22Rv1 (cell line): ENCODE data around the gene CD302.

Source experiments
- ZFX ChIP-seq: fragments of 450-650 bp; IDR thresholded peaks from 2 replicates; pipeline ENCODE4 v1.6.1; 2017; ENCODE audit warnings: antibody characterized with exemption, borderline replicate concordance
- TF ChIP-seq, protein P1 (sequence below): fragments of 450-650 bp; IDR thresholded peaks from 2 replicates; pipeline ENCODE4 v1.5.1; 2017; ENCODE audit warnings: mild to moderate bottlenecking

DNA sequence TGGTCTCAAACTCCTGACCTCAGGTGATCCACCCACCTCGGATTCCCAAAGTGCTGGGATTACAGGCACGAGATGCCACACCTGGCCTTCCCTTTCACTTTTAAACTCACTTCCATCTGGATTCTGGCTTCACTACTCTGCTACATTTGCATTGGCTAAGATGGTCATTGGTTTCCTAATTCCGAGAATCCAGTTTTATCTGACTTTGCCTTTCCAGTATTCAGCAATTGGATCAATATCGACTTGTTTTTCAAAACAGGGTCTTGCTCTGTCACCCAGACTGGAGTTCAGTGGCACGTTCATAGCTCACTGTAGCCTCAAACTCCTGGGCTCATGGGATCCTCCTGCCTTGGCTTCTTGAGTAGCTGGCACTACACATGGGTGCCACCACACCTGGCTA lies 4.7 kb upstream of the CD302 start:
- TF ChIP-seq, protein P1, sequence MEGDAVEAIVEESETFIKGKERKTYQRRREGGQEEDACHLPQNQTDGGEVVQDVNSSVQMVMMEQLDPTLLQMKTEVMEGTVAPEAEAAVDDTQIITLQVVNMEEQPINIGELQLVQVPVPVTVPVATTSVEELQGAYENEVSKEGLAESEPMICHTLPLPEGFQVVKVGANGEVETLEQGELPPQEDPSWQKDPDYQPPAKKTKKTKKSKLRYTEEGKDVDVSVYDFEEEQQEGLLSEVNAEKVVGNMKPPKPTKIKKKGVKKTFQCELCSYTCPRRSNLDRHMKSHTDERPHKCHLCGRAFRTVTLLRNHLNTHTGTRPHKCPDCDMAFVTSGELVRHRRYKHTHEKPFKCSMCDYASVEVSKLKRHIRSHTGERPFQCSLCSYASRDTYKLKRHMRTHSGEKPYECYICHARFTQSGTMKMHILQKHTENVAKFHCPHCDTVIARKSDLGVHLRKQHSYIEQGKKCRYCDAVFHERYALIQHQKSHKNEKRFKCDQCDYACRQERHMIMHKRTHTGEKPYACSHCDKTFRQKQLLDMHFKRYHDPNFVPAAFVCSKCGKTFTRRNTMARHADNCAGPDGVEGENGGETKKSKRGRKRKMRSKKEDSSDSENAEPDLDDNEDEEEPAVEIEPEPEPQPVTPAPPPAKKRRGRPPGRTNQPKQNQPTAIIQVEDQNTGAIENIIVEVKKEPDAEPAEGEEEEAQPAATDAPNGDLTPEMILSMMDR: no peak
- no peak for TF ChIP-seq ZFX
